ENCODE measurements around the gene LAMC3.

GRCh38 chr9:131100445-131100844 lies 91.5 kb downstream of the LAMC3 start:
- TF ChIP-seq POLR2A (IDR thresholded peaks at IDR 0.05; ENCODE audit: extremely low read depth, insufficient read length), result no peak
- TF ChIP-seq CTCF (IDR thresholded peaks at IDR 0.05; ENCODE audit: low read depth, low read length), result no peak
- no peak for TF ChIP-seq MAX (IDR thresholded peaks at IDR 0.05; ENCODE audit: low read depth, low read length)
